ENCODE measurements around the gene CRK. TPM values are rescaled to one million over a fixed set of nuclear protein-coding genes. Genes with fewer than 3 reads are reported as not detected.
A peak's percentile ranks its signal among the peaks of the same experiment; 100 is the strongest.

CRK gene
- total and polyA plus RNA-seq, 10 of the 15 experiments (the other 5 are each of a cell fraction or from before 2014, with no cell fraction given): 11.1 to 23.8 (median 20.5) TPM

DNA sequence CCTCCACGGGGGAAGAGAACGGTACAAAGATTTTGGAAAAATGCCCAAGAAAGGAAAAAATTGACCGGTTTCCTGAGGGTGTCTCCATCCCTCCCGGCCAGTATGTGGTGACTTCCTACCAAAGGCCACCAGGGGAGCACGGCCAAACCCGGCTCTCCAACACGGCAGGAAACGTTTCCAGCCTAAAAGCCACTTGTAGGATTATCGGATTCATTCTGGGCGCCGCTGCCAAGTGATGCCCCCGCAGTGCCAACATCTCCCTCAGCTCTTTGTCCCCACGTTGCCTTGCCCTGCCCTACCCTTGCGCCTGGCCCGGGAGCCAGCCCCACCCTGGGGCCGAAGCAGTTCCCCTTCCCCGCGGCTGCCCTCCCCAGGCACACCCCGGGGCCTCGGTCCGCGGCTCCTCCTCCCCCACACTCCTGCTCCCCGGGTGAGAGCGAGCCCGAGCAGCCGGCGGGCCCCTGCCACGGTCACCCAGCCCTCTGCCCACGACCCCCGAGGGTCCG, 688 bp downstream of the CRK start (continued):
- TF ChIP-seq REST (IDR thresholded peaks at IDR 0.05; ENCODE audit: low read depth, low read length) (no peak), MYC (IDR thresholded peaks at IDR 0.05; ENCODE audit: insufficient read depth, insufficient read length, insufficient replicate concordance, low read length, severe bottlenecking) (no peak), HDAC6 (IDR thresholded peaks at IDR 0.05; ENCODE audit: unreplicated experiment) (no peak), RUNX3 (IDR thresholded peaks at IDR 0.05; ENCODE audit: low read length) (peak; percentile 63), SMC3 (IDR thresholded peaks at IDR 0.05; ENCODE audit: borderline replicate concordance, low read length) (peak; percentile 15; the same call in 1 of the 2 replicates), BCL11A (IDR thresholded peaks at IDR 0.05; ENCODE audit: low read depth, low read length) (no peak), ESRRA (IDR thresholded peaks at IDR 0.05; ENCODE audit: low read length) (no peak), YBX1 (IDR thresholded peaks at IDR 0.05) (no peak), BRCA1 (IDR thresholded peaks at IDR 0.05; ENCODE audit: low read depth, low read length) (no peak), IRF3 (IDR thresholded peaks at IDR 0.05) (no peak), RFX5 (IDR thresholded peaks at IDR 0.05; ENCODE audit: low read depth, low read length) (no peak), CBX5 (IDR thresholded peaks at IDR 0.05; ENCODE audit: low read depth) (no peak), IKZF1 (conservative IDR thresholded peaks at IDR 0.05) (no peak; the same call in 1 of the 2 replicates), ZNF384 (IDR thresholded peaks at IDR 0.05; ENCODE audit: borderline replicate concordance, low read depth, low read length) (no peak), NR2C1 (IDR thresholded peaks at IDR 0.05) (no peak)
- TF ChIP-seq, protein P1, sequence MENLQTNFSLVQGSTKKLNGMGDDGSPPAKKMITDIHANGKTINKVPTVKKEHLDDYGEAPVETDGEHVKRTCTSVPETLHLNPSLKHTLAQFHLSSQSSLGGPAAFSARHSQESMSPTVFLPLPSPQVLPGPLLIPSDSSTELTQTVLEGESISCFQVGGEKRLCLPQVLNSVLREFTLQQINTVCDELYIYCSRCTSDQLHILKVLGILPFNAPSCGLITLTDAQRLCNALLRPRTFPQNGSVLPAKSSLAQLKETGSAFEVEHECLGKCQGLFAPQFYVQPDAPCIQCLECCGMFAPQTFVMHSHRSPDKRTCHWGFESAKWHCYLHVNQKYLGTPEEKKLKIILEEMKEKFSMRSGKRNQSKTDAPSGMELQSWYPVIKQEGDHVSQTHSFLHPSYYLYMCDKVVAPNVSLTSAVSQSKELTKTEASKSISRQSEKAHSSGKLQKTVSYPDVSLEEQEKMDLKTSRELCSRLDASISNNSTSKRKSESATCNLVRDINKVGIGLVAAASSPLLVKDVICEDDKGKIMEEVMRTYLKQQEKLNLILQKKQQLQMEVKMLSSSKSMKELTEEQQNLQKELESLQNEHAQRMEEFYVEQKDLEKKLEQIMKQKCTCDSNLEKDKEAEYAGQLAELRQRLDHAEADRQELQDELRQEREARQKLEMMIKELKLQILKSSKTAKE (IDR thresholded peaks at IDR 0.05; ENCODE audit: low read depth, poor library complexity, severe bottlenecking): no peak
- TF ChIP-seq, protein P2, sequence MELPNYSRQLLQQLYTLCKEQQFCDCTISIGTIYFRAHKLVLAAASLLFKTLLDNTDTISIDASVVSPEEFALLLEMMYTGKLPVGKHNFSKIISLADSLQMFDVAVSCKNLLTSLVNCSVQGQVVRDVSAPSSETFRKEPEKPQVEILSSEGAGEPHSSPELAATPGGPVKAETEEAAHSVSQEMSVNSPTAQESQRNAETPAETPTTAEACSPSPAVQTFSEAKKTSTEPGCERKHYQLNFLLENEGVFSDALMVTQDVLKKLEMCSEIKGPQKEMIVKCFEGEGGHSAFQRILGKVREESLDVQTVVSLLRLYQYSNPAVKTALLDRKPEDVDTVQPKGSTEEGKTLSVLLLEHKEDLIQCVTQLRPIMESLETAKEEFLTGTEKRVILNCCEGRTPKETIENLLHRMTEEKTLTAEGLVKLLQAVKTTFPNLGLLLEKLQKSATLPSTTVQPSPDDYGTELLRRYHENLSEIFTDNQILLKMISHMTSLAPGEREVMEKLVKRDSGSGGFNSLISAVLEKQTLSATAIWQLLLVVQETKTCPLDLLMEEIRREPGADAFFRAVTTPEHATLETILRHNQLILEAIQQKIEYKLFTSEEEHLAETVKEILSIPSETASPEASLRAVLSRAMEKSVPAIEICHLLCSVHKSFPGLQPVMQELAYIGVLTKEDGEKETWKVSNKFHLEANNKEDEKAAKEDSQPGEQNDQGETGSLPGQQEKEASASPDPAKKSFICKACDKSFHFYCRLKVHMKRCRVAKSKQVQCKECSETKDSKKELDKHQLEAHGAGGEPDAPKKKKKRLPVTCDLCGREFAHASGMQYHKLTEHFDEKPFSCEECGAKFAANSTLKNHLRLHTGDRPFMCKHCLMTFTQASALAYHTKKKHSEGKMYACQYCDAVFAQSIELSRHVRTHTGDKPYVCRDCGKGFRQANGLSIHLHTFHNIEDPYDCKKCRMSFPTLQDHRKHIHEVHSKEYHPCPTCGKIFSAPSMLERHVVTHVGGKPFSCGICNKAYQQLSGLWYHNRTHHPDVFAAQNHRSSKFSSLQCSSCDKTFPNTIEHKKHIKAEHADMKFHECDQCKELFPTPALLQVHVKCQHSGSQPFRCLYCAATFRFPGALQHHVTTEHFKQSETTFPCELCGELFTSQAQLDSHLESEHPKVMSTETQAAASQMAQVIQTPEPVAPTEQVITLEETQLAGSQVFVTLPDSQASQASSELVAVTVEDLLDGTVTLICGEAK (IDR thresholded peaks at IDR 0.05; ENCODE audit: borderline replicate concordance): no peak
